HEK293 (cell line): ENCODE results near the gene FAM89B.

ENCODE experiments used
- CTCF ChIA-PET: fragments of 350-600 bp; formaldehyde crosslinking; extraction: SDS; loops from one replicate; lab custom pipeline; 2021; ENCODE audit warnings: antibody characterized with exemption; lab: Yijun Ruan, JAX
- POLR2A ChIA-PET: fragments of 300-600 bp; formaldehyde crosslinking; extraction: SDS; loops from one replicate; lab custom pipeline; 2020; ENCODE audit warnings: antibody characterized with exemption, inconsistent platforms; lab: Yijun Ruan, JAX
- H3K27ac ChIP-seq: fragments of 200-500 bp; sonication (Bioruptor generic); 2 replicates; pipeline ENCODE4 v1.5.1; 2014; ENCODE audit warnings: low read depth, low read length, control low read depth, inconsistent platforms; ENCODE audit errors: extremely low read depth
- H3K36me3 ChIP-seq, 2 experiments: fragments of 200-500 bp in 1 of 2; sonication (Bioruptor generic) in 1 of 2; 1 replicate in 1 of 2; 2 replicates in 1 of 2; pipeline ENCODE4 v1.5.1; 2014 to 2017; ENCODE audit warnings: inconsistent platforms in 2 of 2, low read length in 2 of 2; ENCODE audit not compliant: control insufficient read depth in 2 of 2, insufficient read depth in 1 of 2
- H3K4me1 ChIP-seq: fragments of 200-500 bp; sonication (Bioruptor generic); 2 replicates; pipeline ENCODE4 v1.5.1; 2014; ENCODE audit warnings: mild to moderate bottlenecking, low read length, inconsistent platforms; ENCODE audit not compliant: control insufficient read depth, insufficient read depth
- H3K4me3 ChIP-seq: 2 replicates; pipeline ENCODE4 v1.5.1; 2011; ENCODE audit warnings: low read depth, mild to moderate bottlenecking, control low read depth, low read length, moderate library complexity
- H3K9me3 ChIP-seq: fragments of 200-500 bp; sonication (Bioruptor generic); 2 replicates; pipeline ENCODE4 v1.5.1; 2014; ENCODE audit warnings: low read depth, low read length, inconsistent platforms; ENCODE audit not compliant: control insufficient read depth, insufficient read depth
- EGR2 ChIP-seq: fragments of 450-650 bp; formaldehyde crosslinking; IDR thresholded peaks from 2 replicates; pipeline ENCODE4 v1.5.1; 2016; ENCODE audit warnings: low read depth, missing biosample characterization, missing genetic modification characterization
- SCRT1 ChIP-seq: fragments of 450-650 bp; formaldehyde crosslinking; IDR thresholded peaks from 2 replicates; pipeline ENCODE4 v1.5.1; 2016; ENCODE audit warnings: missing biosample characterization, missing genetic modification characterization, borderline replicate concordance
- ZEB2 ChIP-seq: fragments of 450-650 bp; formaldehyde crosslinking; IDR thresholded peaks from 2 replicates; pipeline ENCODE4 v1.5.1; 2016; ENCODE audit warnings: missing biosample characterization, missing genetic modification characterization
- ZNF10 ChIP-seq: fragments of 450-650 bp; formaldehyde crosslinking; IDR thresholded peaks from 2 replicates; pipeline ENCODE4 v1.5.1; 2017; ENCODE audit warnings: missing biosample characterization, missing genetic modification characterization
- ZNF112 ChIP-seq: fragments of 450-650 bp; formaldehyde crosslinking; IDR thresholded peaks from 2 replicates; pipeline ENCODE4 v1.5.0; 2017; ENCODE audit warnings: missing biosample characterization, missing genetic modification characterization
- ZNF23 ChIP-seq: fragments of 450-650 bp; formaldehyde crosslinking; IDR thresholded peaks from 2 replicates; pipeline ENCODE4 v1.5.1; 2016; ENCODE audit warnings: missing biosample characterization, missing genetic modification characterization, borderline replicate concordance
- ZNF350 ChIP-seq: fragments of 450-650 bp; formaldehyde crosslinking; IDR thresholded peaks from 2 replicates; pipeline ENCODE4 v1.5.0; 2017; ENCODE audit warnings: missing biosample characterization, mild to moderate bottlenecking, missing genetic modification characterization
- ZNF366 ChIP-seq: fragments of 450-650 bp; formaldehyde crosslinking; conservative IDR thresholded peaks from 2 replicates; pipeline ENCODE4 v1.5.1; 2016; ENCODE audit warnings: missing biosample characterization, missing genetic modification characterization
- ZNF391 ChIP-seq: fragments of 450-650 bp; formaldehyde crosslinking; IDR thresholded peaks from 2 replicates; pipeline ENCODE4 v1.5.1; 2016; ENCODE audit warnings: low read depth, missing biosample characterization, missing genetic modification characterization, borderline replicate concordance
- ZNF423 ChIP-seq: fragments of 450-650 bp; formaldehyde crosslinking; IDR thresholded peaks from 2 replicates; pipeline ENCODE4 v1.5.1; 2016; ENCODE audit warnings: missing biosample characterization, missing genetic modification characterization
- ZNF514 ChIP-seq: fragments of 450-650 bp; formaldehyde crosslinking; IDR thresholded peaks from 2 replicates; pipeline ENCODE4 v1.5.1; 2016; ENCODE audit warnings: missing biosample characterization, missing genetic modification characterization
- ZNF560 ChIP-seq: fragments of 450-650 bp; formaldehyde crosslinking; IDR thresholded peaks from 2 replicates; pipeline ENCODE4 v1.5.1; 2017; ENCODE audit warnings: missing biosample characterization, missing genetic modification characterization, borderline replicate concordance
- ZNF596 ChIP-seq: fragments of 450-650 bp; IDR thresholded peaks from 2 replicates; pipeline ENCODE4 v1.5.0; 2018; ENCODE audit warnings: missing biosample characterization, mild to moderate bottlenecking, missing genetic modification characterization, moderate library complexity
- ZNF610 ChIP-seq: fragments of 450-650 bp; formaldehyde crosslinking; IDR thresholded peaks from 2 replicates; pipeline ENCODE4 v1.5.1; 2016; ENCODE audit warnings: missing biosample characterization, missing genetic modification characterization, borderline replicate concordance
- ZNF629 ChIP-seq: fragments of 450-650 bp; formaldehyde crosslinking; IDR thresholded peaks from 2 replicates; pipeline ENCODE4 v1.5.1; 2017; ENCODE audit warnings: missing biosample characterization, missing genetic modification characterization
- ZNF776 ChIP-seq: fragments of 450-650 bp; formaldehyde crosslinking; IDR thresholded peaks from 2 replicates; pipeline ENCODE4 v1.5.0; 2017; ENCODE audit warnings: missing biosample characterization, missing genetic modification characterization, borderline replicate concordance
- TF ChIP-seq, protein P1 (sequence below): fragments of 450-650 bp; formaldehyde crosslinking; IDR thresholded peaks from 2 replicates; pipeline ENCODE4 v1.5.1; 2016; ENCODE audit warnings: missing biosample characterization, missing genetic modification characterization
- TF ChIP-seq, protein P2 (sequence below): fragments of 450-650 bp; formaldehyde crosslinking; IDR thresholded peaks from 2 replicates; pipeline ENCODE4 v1.5.1; 2016; ENCODE audit warnings: missing biosample characterization, missing genetic modification characterization, low read depth
- TF ChIP-seq, protein P3 (sequence below): fragments of 450-650 bp; IDR thresholded peaks from 2 replicates; pipeline ENCODE4 v1.5.1; 2018; ENCODE audit warnings: missing biosample characterization, missing genetic modification characterization
- TF ChIP-seq, protein P4 (sequence below): fragments of 450-650 bp; formaldehyde crosslinking; IDR thresholded peaks from 2 replicates; pipeline ENCODE4 v1.5.1; 2016; ENCODE audit warnings: missing biosample characterization, missing genetic modification characterization, low read depth
- TF ChIP-seq, protein P5 (sequence below): fragments of 450-650 bp; formaldehyde crosslinking; IDR thresholded peaks from 2 replicates; pipeline ENCODE4 v1.5.1; 2016; ENCODE audit warnings: missing biosample characterization, missing genetic modification characterization
- TF ChIP-seq, protein P6 (sequence below): fragments of 450-650 bp; formaldehyde crosslinking; IDR thresholded peaks from 2 replicates; pipeline ENCODE4 v1.5.0; 2017; ENCODE audit warnings: missing biosample characterization, missing genetic modification characterization, borderline replicate concordance

FAM89B gene

DNA sequence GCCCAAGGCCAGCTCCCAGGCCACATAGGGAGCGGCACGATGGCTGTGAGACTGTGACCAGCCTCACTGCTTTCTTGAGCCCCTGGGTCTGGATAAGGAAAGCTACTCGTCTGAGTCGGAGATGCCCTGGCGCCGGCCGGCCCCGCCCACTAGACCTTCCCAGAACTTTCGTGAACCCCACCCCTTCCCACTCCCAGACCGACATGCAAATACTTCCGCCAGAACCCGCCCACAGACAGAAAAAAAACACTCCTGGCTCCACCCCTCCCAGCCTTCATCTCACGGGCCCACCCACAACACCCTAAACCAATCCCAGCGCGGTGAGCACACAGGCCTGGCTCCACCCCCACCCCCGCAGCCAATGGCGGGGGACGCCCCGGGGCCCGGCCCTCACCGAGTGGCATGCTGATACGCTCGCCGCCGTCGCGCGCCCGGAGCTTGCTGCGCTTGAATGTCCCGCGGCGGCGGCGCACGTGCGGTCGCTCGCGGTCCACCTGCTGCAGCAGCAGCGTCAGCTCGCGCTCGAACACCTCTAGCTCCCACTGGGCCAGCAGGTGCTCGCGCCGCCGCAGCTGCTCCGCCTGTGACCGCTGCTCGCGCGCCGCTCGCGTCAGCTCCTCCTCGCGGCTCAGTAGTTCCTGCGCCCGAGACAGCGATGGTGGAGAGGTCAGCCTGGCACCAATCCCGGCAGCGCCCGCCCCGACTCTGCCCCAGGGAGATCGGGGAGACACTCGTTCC is 34.7 kb downstream of the FAM89B start (continued):
- TF ChIP-seq, protein P1, sequence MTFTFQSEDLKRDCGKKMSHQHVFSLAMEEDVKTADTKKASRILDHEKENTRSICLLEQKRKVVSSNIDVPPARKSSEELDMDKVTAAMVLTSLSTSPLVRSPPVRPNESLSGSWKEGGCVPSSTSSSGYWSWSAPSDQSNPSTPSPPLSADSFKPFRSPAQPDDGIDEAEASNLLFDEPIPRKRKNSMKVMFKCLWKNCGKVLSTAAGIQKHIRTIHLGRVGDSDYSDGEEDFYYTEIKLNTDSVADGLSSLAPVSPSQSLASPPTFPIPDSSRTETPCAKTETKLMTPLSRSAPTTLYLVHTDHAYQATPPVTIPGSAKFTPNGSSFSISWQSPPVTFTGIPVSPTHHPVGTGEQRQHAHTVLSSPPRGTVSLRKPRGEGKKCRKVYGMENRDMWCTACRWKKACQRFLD (tag by site-specific recombination) = no peak
- TF ChIP-seq ZNF560 (tag by site-specific recombination) = no peak
- no peak for TF ChIP-seq ZNF366
- TF ChIP-seq, protein P2, sequence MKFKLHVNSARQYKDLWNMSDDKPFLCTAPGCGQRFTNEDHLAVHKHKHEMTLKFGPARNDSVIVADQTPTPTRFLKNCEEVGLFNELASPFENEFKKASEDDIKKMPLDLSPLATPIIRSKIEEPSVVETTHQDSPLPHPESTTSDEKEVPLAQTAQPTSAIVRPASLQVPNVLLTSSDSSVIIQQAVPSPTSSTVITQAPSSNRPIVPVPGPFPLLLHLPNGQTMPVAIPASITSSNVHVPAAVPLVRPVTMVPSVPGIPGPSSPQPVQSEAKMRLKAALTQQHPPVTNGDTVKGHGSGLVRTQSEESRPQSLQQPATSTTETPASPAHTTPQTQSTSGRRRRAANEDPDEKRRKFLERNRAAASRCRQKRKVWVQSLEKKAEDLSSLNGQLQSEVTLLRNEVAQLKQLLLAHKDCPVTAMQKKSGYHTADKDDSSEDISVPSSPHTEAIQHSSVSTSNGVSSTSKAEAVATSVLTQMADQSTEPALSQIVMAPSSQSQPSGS = no peak
- 0 out of 2 replicates have a peak, but pooled peaks have one; percentile 5 for TF ChIP-seq EGR2 (tag by site-specific recombination)

DNA sequence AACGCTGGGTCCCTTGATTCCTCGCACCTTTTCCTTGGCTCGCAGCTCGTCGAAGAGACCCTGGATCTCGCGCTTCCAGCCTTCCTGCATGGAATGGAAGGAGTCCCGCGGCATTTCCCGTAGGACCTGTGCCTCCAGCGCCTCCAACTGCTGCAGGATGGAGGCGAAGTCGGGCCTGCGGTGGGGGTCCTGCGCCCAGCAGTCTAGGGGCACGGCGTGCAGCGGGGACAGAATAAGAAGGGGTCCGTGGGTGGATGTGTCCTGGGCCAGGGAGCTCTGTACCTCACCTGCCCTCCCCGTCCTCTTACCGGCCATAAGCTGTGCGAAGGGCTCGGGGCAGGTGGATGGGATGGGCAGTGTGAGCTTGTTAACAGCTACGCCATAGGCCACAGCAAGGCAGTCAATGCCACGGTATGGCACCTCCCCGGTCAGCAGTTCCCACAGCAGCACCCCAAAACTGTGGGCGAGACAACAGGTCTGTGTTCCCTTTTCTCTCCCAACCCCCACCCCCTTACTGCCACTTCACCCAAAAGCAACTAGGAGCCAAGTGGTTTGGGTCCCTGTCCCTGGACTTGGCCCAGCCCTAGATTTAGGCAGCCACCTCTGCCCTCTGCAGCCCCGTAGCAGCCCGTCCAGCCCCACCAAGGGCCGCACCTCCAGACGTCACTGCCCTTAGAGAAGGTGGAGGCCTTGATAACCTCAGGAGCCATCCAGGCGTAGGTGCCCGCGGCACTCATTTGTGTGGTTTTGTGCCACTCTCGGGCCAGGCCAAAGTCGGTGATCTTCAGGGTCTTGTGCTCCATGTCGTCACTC is 35.5 kb downstream of the FAM89B start:
- Histone ChIP-seq H3K9me3 (no peaks in the 10 kb centered on the region), H3K4me3 (no peak overlapping the region), H3K4me1 (no peaks in the 10 kb centered on the region), H3K27ac (no peak overlapping the region), H3K36me3 (peaks cover 0 to 87% of the 10 kb centered on the region in 2 experiments; a peak in 2 of 3 replicates)
- ChIA-PET POLR2A (interaction anchor here (0.5 kb wide), 1 partner anchor 65 kb away, joined by 3 read pairs; no protein-coding TSS in a partner anchor), CTCF (interaction anchor here (1.4 kb wide), 1 partner anchor 19 kb away, joined by 5 read pairs; no protein-coding TSS in a partner anchor)
- TF ChIP-seq ZNF112 (tag by site-specific recombination) = no peak
- TF ChIP-seq ZNF610 (tag by site-specific recombination) = no peak
- no peak for TF ChIP-seq ZNF629 (tag by site-specific recombination)
- TF ChIP-seq ZNF350 (tag by site-specific recombination) = no peak
- no peak for TF ChIP-seq ZEB2
- no peak for TF ChIP-seq SCRT1 (tag by site-specific recombination)
- TF ChIP-seq ZNF514 (tag by site-specific recombination) = no peak
- TF ChIP-seq ZNF423 (tag by site-specific recombination) = no peak
- TF ChIP-seq, protein P3, sequence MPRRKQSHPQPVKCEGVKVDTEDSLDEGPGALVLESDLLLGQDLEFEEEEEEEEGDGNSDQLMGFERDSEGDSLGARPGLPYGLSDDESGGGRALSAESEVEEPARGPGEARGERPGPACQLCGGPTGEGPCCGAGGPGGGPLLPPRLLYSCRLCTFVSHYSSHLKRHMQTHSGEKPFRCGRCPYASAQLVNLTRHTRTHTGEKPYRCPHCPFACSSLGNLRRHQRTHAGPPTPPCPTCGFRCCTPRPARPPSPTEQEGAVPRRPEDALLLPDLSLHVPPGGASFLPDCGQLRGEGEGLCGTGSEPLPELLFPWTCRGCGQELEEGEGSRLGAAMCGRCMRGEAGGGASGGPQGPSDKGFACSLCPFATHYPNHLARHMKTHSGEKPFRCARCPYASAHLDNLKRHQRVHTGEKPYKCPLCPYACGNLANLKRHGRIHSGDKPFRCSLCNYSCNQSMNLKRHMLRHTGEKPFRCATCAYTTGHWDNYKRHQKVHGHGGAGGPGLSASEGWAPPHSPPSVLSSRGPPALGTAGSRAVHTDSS = no peak
- TF ChIP-seq ZNF391 = no peak
- no peak for TF ChIP-seq ZNF776 (tag by site-specific recombination)
- TF ChIP-seq ZNF10 = no peak
- TF ChIP-seq, protein P4, sequence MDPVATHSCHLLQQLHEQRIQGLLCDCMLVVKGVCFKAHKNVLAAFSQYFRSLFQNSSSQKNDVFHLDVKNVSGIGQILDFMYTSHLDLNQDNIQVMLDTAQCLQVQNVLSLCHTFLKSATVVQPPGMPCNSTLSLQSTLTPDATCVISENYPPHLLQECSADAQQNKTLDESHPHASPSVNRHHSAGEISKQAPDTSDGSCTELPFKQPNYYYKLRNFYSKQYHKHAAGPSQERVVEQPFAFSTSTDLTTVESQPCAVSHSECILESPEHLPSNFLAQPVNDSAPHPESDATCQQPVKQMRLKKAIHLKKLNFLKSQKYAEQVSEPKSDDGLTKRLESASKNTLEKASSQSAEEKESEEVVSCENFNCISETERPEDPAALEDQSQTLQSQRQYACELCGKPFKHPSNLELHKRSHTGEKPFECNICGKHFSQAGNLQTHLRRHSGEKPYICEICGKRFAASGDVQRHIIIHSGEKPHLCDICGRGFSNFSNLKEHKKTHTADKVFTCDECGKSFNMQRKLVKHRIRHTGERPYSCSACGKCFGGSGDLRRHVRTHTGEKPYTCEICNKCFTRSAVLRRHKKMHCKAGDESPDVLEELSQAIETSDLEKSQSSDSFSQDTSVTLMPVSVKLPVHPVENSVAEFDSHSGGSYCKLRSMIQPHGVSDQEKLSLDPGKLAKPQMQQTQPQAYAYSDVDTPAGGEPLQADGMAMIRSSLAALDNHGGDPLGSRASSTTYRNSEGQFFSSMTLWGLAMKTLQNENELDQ (tag by site-specific recombination) = no peak
- TF ChIP-seq ZNF596 (tag by site-specific recombination) = no peak
- TF ChIP-seq, protein P5, sequence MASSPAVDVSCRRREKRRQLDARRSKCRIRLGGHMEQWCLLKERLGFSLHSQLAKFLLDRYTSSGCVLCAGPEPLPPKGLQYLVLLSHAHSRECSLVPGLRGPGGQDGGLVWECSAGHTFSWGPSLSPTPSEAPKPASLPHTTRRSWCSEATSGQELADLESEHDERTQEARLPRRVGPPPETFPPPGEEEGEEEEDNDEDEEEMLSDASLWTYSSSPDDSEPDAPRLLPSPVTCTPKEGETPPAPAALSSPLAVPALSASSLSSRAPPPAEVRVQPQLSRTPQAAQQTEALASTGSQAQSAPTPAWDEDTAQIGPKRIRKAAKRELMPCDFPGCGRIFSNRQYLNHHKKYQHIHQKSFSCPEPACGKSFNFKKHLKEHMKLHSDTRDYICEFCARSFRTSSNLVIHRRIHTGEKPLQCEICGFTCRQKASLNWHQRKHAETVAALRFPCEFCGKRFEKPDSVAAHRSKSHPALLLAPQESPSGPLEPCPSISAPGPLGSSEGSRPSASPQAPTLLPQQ (tag by site-specific recombination) = no peak
- TF ChIP-seq, protein P6, sequence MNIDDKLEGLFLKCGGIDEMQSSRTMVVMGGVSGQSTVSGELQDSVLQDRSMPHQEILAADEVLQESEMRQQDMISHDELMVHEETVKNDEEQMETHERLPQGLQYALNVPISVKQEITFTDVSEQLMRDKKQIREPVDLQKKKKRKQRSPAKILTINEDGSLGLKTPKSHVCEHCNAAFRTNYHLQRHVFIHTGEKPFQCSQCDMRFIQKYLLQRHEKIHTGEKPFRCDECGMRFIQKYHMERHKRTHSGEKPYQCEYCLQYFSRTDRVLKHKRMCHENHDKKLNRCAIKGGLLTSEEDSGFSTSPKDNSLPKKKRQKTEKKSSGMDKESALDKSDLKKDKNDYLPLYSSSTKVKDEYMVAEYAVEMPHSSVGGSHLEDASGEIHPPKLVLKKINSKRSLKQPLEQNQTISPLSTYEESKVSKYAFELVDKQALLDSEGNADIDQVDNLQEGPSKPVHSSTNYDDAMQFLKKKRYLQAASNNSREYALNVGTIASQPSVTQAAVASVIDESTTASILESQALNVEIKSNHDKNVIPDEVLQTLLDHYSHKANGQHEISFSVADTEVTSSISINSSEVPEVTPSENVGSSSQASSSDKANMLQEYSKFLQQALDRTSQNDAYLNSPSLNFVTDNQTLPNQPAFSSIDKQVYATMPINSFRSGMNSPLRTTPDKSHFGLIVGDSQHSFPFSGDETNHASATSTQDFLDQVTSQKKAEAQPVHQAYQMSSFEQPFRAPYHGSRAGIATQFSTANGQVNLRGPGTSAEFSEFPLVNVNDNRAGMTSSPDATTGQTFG = no peak
- no peak for TF ChIP-seq ZNF23 (tag by site-specific recombination)
